Kidney (tissue), 14 donors: ENCODE results near the gene NAA40. TPM values are rescaled to one million over a fixed set of nuclear protein-coding genes. Genes with fewer than 3 reads are reported as not detected.

ENCODE experiments used
- DNase-seq, 5 donors: peaks; one replicate each; pipeline ENCODE4 v3.0.0-alpha.2; 2013 to 2020
- FAIRE-seq: peaks from 2 replicates; lab custom pipeline; 2012; peaks lifted over from hg19 to GRCh38; lab: Jason Lieb, UNC
- H3K27ac ChIP-seq, 2 donors: one replicate each; pipeline ENCODE4 v1.7.0; 2013; ENCODE audit warnings: low read depth in 2 of 2, low read length in 2 of 2, inconsistent platforms in 1 of 2
- H3K27me3 ChIP-seq: one replicate; pipeline ENCODE4 v1.7.1; 2013; ENCODE audit warnings: low read length, inconsistent platforms; ENCODE audit not compliant: control insufficient read depth, insufficient read depth
- H3K36me3 ChIP-seq, 3 donors: one replicate each; pipeline versions ENCODE4 v1.7.0 to v1.7.1; 2013; ENCODE audit warnings: low read length in 3 of 3, control low read depth in 1 of 3, inconsistent platforms in 1 of 3; ENCODE audit not compliant: insufficient read depth in 3 of 3, control insufficient read depth in 2 of 3
- H3K4me1 ChIP-seq, 3 donors: one replicate each; pipeline versions ENCODE4 v1.7.0 to v1.7.1; 2013; ENCODE audit warnings: low read length in 3 of 3, inconsistent platforms in 1 of 3, low read depth in 1 of 3; ENCODE audit not compliant: control insufficient read depth in 2 of 3, insufficient read depth in 2 of 3
- H3K4me3 ChIP-seq, 3 donors: one replicate each; pipeline versions ENCODE4 v1.7.0 to v1.8.1; 2013; ENCODE audit warnings: low read length in 3 of 3, control low read depth in 1 of 3, inconsistent platforms in 1 of 3
- H3K9ac ChIP-seq, 3 donors: one replicate each; pipeline versions ENCODE4 v1.7.0 to v1.7.1; 2013; ENCODE audit warnings: low read length in 3 of 3, control low read depth in 1 of 3, inconsistent platforms in 1 of 3
- H3K9me3 ChIP-seq, 3 donors: one replicate each; pipeline versions ENCODE4 v1.7.0 to v1.7.1; 2013; ENCODE audit warnings: low read length in 3 of 3, control low read depth in 1 of 3, inconsistent platforms in 1 of 3; ENCODE audit not compliant: control insufficient read depth in 2 of 3, insufficient read depth in 1 of 3
- CTCF ChIP-seq: IDR thresholded peaks from 3 replicates; pipeline ENCODE4 v1.5.1; 2012; ENCODE audit warnings: mild to moderate bottlenecking, moderate library complexity, borderline replicate concordance; ENCODE audit not compliant: insufficient read depth; ENCODE audit errors: extremely low read depth
- intact Hi-C: fragments of 100-400 bp; cut with DNase I; formaldehyde crosslinking; loops from one replicate; pipeline ENCODE4 v1.11.1; 2022
- polyA plus RNA-seq: library from polyadenylated mRNA; stranded (reverse); fragments of 350-450 nt; fragmentation: Illumina TruSeq; extraction: RNeasy Lipid Tissue Mini Kit (QIAGEN cat#74804); gene quantifications from one replicate; pipeline ENCODE4 v1.2.3, GENCODE V29; 2014; ENCODE audit warnings: low read depth, low replicate concordance; ENCODE audit not compliant: insufficient read depth
- total RNA-seq: library from RNA; stranded (reverse); fragmentation: NEBNext Ultra II Directional; extraction: Animal tissue kit (Norgen Biotek cat#: 25700); gene quantifications from one replicate; pipeline ENCODE4 v1.2.1, GENCODE V29; 2021
- donor health status: control.
- donor health status: control.
- donor health status: control.
- donor health status: control.
- donor health status: control.
- donor health status: DM: yes; HTN: yes; CAD: no.
- donor health status: Normal renal cell carcinoma (clear cell type).

The NAA40 gene
- total and polyA plus RNA-seq, 2 donors from 2014 or later: 11.8 to 27.2 TPM

GRCh38 chr11:63997104-63997700, 58.4 kb downstream of the NAA40 start:
- DNase-seq (peak in 1 of 5 donors; percentile 69), FAIRE-seq (no peak)
- Histone ChIP-seq H3K4me1 (peaks cover 0 to 14% (median 0%) of the 10 kb centered on the region in 3 donors), H3K36me3 (peaks cover 0 to 8% (median 7%) of the 10 kb centered on the region in 3 donors), H3K27me3 (no peaks in the 10 kb centered on the region), H3K9ac (no peak overlapping the region), H3K4me3 (no peak overlapping the region), H3K9me3 (no peaks in the 10 kb centered on the region), H3K27ac (no peak overlapping the region)
- no peak for TF ChIP-seq CTCF
- intact Hi-C loops: no loop called here

GRCh38 chr11:63997801-63998337, 59.1 kb downstream of the NAA40 start:
- Histone ChIP-seq H3K9me3 (no peaks in the 10 kb centered on the region), H3K4me1 (peaks cover 0 to 21% (median 0%) of the 10 kb centered on the region in 3 donors), H3K27ac (no peak overlapping the region), H3K9ac (no peak overlapping the region), H3K4me3 (no peak overlapping the region), H3K27me3 (no peaks in the 10 kb centered on the region), H3K36me3 (peaks cover 0 to 8% (median 7%) of the 10 kb centered on the region in 3 donors)
- DNase-seq: peak in 1 of 5 donors; percentile 60
- no peak for FAIRE-seq
- no peak for TF ChIP-seq CTCF
- intact Hi-C loops: no loop called here

GRCh38 chr11:63998558-63999348, 60.0 kb downstream of the NAA40 start:
- Histone ChIP-seq H3K27me3 (no peaks in the 10 kb centered on the region), H3K9ac (no peak overlapping the region), H3K4me1 (peaks cover 0 to 24% (median 0%) of the 10 kb centered on the region in 3 donors), H3K27ac (peak overlapping the region in 1 of 2 donors; percentile 7), H3K4me3 (no peak overlapping the region), H3K9me3 (no peaks in the 10 kb centered on the region), H3K36me3 (peaks cover 0 to 8% (median 7%) of the 10 kb centered on the region in 3 donors)
- peak; percentile 2 for TF ChIP-seq CTCF
- intact Hi-C loops: no loop called here
- DNase-seq (peak in 4 of 5 donors; percentile 30 to 76 (median 64)), FAIRE-seq (no peak)
